ENCODE results near the gene ASS1.

GRCh38 chr9:130468566-130468965 lies 23.8 kb downstream of the ASS1 start:
- TF ChIP-seq CTCF (IDR thresholded peaks at IDR 0.05), result no peak
- no peak for TF ChIP-seq RAD21 (conservative IDR thresholded peaks at IDR 0.05 in 1 of 2, IDR thresholded peaks at IDR 0.05 in 1 of 2)
- no peak for TF ChIP-seq EP300 (IDR thresholded peaks at IDR 0.05)

All from A549 (cell line).